Measurements from ENCODE around the gene KCNE1. TPM values are rescaled to one million over a fixed set of nuclear protein-coding genes. Genes with fewer than 3 reads are reported as not detected.

The KCNE1 gene
- total RNA-seq, 1 experiment from 2014 or later = 0.13 TPM

GRCh38 chr21:34537838-34538237 is 25.8 kb upstream of the KCNE1 start:
- POLR2A ChIA-PET (ENCODE audit: low non-redundant PET) = no interaction called here
- Histone ChIP-seq H3K27ac (ENCODE audit: low read depth, low read length, poor library complexity, severe bottlenecking) (no peak overlapping the region), H3K27me3 (replicated peaks; ENCODE audit: insufficient read depth, low read depth, low read length, poor library complexity) (no peaks in the 10 kb centered on the region), H3K4me1 (ENCODE audit: insufficient read depth, low read length, poor library complexity, severe bottlenecking) (no peaks in the 10 kb centered on the region), H3K4me3 (ENCODE audit: low read depth, low read length, poor library complexity, severe bottlenecking) (no peak overlapping the region), H3K36me3 (ENCODE audit: insufficient read depth, low read length, poor library complexity, severe bottlenecking) (no peaks in the 10 kb centered on the region), H3K9me3 (ENCODE audit: low read depth, low read length, poor library complexity, severe bottlenecking) (no peaks in the 10 kb centered on the region)
- intact Hi-C loops (cut with micrococcal nuclease; ENCODE audit: unreplicated experiment) = no loop called here
- TF ChIP-seq CTCF (conservative IDR thresholded peaks at IDR 0.05; ENCODE audit: low read depth, low read length) = no peak
- no peak for TF ChIP-seq EZH2 (IDR thresholded peaks at IDR 0.05; ENCODE audit: borderline replicate concordance, low read depth, low read length, poor library complexity, severe bottlenecking)
- no peak for DNase-seq (ENCODE audit: low spot score)
- CTCF ChIA-PET = no interaction called here
- BruUV-seq (replicated peaks) = no TSS peak

- Histone ChIP-seq H3K27ac (ENCODE audit: low read depth, low read length, poor library complexity, severe bottlenecking) (no peak overlapping the region), H3K36me3 (ENCODE audit: insufficient read depth, low read length, poor library complexity, severe bottlenecking) (no peaks in the 10 kb centered on the region), H3K4me1 (ENCODE audit: insufficient read depth, low read length, poor library complexity, severe bottlenecking) (no peaks in the 10 kb centered on the region), H3K9me3 (ENCODE audit: low read depth, low read length, poor library complexity, severe bottlenecking) (no peaks in the 10 kb centered on the region), H3K27me3 (replicated peaks; ENCODE audit: insufficient read depth, low read depth, low read length, poor library complexity) (no peaks in the 10 kb centered on the region), H3K4me3 (ENCODE audit: low read depth, low read length, poor library complexity, severe bottlenecking) (no peak overlapping the region)
- intact Hi-C loops (cut with micrococcal nuclease; ENCODE audit: unreplicated experiment) = no loop called here
- TF ChIP-seq EZH2 (IDR thresholded peaks at IDR 0.05; ENCODE audit: borderline replicate concordance, low read depth, low read length, poor library complexity, severe bottlenecking) (no peak), CTCF (conservative IDR thresholded peaks at IDR 0.05; ENCODE audit: low read depth, low read length) (no peak)
- no peak for DNase-seq (ENCODE audit: low spot score)
- ChIA-PET POLR2A (ENCODE audit: low non-redundant PET) (no interaction called here), CTCF (no interaction called here)
- BruUV-seq (replicated peaks) = no TSS peak
Observed at GRCh38 chr21:34536820-34537219, 24.8 kb upstream of the KCNE1 start.

- DNase-seq (ENCODE audit: low spot score) = no peak
- POLR2A ChIA-PET (ENCODE audit: low non-redundant PET) = no interaction called here
- no peaks in the 10 kb centered on the region for H3K36me3 ChIP-seq (ENCODE audit: insufficient read depth, low read length, poor library complexity, severe bottlenecking)
- CTCF ChIA-PET = no interaction called here
- H3K27me3 ChIP-seq (replicated peaks; ENCODE audit: insufficient read depth, low read depth, low read length, poor library complexity) = no peaks in the 10 kb centered on the region
- H3K9me3 ChIP-seq (ENCODE audit: low read depth, low read length, poor library complexity, severe bottlenecking) = no peaks in the 10 kb centered on the region
- no TSS peak for BruUV-seq (replicated peaks)
- no peak for TF ChIP-seq EZH2 (IDR thresholded peaks at IDR 0.05; ENCODE audit: borderline replicate concordance, low read depth, low read length, poor library complexity, severe bottlenecking)
- no peak for TF ChIP-seq CTCF (conservative IDR thresholded peaks at IDR 0.05; ENCODE audit: low read depth, low read length)
- intact Hi-C loops (cut with micrococcal nuclease; ENCODE audit: unreplicated experiment) = no loop called here
- H3K27ac ChIP-seq (ENCODE audit: low read depth, low read length, poor library complexity, severe bottlenecking) = no peak overlapping the region
- no peaks in the 10 kb centered on the region for H3K4me1 ChIP-seq (ENCODE audit: insufficient read depth, low read length, poor library complexity, severe bottlenecking)
- no peak overlapping the region for H3K4me3 ChIP-seq (ENCODE audit: low read depth, low read length, poor library complexity, severe bottlenecking)
Observed at GRCh38 chr21:34536311-34536710, 24.3 kb upstream of the KCNE1 start.
